NCI-H2081 (cell line): Measurements from ENCODE around the gene FBXL2.
"Not testable (repeated sequence)": the region's sequence is repeated elsewhere in the genome, so short reads cannot be mapped to it uniquely, and the experiment has no call there.

Experiments used
- DNase-seq, 2 experiments: peaks; one replicate each; lab custom pipeline; 2025; lab: John Stamatoyannopoulos, UW

FBXL2 gene

DNA sequence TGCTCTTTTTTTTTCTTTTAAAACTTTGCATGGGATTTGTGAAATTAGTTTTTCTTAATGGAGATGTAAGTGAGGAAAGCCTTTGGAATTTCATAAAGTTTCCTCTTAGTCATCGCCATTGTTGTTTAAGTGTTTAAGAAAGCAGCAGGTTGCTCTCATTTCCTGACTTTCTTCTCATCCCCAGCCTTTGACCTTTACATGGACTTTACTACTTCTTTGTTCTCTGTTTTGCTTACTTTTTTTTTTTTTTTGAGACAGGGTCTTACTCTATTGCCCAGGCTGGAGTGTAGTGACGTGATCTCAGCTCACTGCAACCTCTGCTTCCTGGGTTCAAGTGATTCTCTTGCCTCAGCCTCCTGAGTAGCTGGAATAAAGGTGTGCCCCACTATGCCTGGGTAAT is 38.6 kb downstream of the FBXL2 start:
- DNase-seq: no peak

DNA sequence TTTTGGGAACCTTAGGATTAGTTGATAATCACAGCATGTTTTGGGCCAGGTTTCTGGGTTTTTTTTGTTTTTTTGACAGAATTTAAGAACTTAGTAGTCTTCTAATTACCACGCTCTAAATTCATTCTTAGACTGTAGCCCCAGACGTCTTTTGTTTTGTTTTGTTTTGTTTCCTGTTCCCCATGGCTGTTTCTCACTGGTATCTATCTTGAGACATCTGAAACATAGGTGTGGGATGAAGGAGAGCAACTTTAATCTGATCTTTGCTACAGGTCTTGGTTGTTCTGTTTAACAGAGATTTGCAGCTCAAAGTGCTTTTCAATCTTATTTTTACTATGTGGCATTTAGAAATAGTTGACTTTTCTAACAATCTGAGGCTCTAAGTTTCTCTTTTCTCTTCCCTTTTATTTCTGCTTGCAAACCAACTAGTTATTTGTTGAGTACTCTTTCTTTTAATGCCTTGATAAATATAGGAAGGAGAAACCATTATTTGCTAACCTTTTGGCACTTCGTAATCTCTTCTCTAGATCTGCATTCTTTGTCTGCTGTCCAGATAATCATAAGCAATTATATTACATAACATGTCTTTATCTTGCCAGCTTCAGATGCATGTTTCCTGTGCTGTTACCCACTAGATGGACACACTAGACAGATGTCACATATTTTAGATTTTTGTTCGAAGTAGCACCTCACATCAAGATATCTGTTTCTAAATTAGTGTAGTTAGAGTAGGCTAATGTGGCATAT is 40.9 kb downstream of the FBXL2 start:
- DNase-seq: no peak

DNA sequence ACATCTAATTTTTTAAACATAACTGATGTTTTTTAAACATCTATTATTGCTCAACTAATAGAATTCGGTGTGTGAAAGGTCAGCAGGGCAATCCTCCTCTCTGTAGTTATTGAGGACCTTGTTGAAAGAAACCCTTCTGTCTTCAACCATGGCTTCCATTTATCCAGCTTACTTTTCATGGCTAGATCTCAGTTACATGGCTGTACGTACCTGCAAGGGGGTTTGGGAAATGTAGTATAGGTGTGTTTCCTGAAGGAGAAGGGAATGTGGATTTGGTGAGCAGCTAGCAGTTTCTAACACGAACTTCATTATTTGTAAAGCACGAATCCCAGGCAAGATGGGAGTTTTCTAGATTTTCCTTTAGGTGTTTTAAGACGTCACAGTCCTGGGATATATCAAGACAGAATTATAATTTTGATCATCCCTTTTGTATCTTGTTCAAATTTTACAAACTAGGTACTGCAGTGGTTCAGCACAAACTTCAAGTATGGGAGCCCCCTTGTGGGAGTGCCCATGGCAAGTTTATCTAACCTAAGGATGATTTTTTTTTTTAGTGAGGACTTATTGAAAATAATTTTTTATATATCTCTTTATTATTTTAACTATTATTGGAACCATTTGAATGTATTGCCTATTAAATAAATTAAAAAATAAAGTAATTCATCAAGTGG is 41.6 kb downstream of the FBXL2 start:
- no peak for DNase-seq

DNA sequence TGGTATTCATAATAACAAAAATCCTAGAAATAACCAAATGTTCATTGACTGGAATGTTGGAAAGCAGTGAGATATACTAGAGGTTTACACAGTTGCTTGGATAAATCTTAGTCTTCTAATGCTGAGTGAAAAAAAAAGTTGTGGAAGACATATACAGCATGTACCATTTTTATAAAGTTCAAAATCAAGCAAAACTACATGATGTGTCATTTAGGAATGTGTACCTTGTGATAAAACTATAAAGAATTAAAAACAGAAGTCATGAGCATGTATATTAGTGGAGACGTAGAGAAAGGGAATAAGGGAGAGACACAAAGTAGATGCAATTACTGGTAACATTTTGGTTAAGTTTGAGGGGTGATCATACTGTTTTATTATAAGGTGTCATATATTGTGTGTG is 45.2 kb downstream of the FBXL2 start:
- DNase-seq: no peak

DNA sequence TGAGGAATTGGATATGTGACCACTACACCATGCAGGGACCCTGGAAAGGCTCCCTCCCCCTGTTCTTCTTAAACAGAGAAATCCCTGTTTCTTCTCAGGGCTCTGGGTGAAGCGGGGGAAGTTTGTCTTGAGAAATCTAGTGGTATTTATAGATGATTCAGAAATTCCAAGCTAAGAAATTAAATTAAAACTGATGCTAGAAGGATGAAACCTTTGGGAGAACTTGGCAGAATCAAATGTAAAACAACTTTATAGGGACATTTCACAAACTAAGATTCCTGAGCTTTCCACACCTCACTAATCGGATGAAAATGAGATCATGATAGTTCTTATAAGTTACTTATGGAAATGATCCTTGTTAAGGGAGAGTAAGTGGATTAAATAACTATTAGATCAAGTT is 54.2 kb downstream of the FBXL2 start:
- no peak for DNase-seq

DNA sequence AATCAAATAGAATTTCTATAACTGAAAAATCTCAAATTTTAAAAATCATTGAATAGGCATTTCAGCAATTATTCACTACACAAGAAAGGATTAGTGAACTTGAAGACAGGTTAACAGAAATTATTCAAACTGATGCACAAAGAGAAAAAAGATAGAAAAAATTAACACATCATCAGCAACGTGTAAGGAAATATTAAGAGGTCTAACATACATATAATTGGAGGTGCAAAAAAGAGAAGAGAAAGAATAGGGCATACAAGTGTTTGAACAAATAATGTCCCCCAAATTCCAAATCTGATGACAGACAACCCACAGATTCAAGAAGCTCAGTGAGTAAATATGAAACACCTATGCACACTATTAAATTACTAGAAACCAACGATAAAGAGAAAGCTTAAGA is 57.1 kb downstream of the FBXL2 start:
- no peak for DNase-seq

DNA sequence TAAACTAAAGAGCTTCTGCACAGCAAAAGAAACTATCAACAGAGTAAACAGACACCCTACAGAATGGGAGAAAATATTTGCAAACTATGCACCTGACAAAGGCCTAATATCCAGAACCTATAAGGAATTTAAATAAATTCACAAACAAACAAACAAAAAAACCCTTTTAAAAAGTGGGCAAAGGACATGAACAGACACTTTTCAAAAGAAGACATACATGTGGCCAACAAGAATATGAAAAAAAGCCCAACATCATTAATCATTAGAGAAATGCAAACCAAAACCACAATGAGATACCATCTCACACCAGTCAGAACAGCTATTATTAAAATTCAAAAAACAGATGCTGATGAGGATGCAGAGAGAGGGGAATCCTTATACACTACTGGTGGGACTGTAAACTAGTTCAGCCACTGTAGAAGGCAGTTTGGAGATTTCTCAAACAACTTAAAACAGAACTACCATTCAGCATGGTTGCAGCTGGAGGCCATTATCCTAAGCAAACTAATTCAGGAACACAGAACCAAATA is 61.8 kb downstream of the FBXL2 start:
- not testable (repeated sequence) for DNase-seq

DNA sequence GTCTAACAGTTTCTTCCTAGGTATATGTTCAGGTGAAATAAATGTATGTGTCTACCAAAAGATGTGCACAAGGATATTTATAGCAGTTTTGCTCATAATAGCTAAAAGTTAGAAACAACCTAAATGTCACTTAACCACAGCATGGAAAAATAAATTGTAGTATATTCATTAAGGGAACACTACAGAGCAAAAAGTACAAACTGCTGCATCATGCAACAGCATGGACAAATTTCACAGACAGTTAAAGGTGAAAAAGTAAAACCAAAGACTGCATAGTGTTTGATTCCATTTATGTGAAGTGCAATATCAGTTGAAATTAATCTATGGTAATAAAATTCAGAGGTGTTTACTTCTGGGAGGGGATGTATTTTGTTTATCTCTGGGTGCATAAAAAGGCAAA is 62.5 kb downstream of the FBXL2 start:
- no peak for DNase-seq

DNA sequence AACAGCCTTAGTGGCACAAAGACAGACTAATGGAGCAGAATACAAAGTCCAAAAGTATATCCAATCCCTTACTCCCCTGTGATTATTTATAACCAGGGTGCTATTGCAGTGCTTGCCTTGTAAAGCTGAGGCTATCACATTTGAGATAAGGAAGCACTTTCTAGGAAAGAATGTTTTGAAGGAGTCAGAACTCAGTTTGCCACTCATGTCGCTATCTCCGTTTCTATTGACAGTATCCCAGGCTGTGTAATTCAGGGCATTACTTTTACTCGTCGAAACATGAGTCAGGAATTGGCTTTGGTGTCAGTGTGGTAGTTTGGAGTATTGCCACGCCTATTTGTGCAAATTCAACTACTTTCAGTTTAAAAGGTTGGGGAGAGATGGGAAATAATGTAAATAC is 78.4 kb downstream of the FBXL2 start:
- DNase-seq: no peak

DNA sequence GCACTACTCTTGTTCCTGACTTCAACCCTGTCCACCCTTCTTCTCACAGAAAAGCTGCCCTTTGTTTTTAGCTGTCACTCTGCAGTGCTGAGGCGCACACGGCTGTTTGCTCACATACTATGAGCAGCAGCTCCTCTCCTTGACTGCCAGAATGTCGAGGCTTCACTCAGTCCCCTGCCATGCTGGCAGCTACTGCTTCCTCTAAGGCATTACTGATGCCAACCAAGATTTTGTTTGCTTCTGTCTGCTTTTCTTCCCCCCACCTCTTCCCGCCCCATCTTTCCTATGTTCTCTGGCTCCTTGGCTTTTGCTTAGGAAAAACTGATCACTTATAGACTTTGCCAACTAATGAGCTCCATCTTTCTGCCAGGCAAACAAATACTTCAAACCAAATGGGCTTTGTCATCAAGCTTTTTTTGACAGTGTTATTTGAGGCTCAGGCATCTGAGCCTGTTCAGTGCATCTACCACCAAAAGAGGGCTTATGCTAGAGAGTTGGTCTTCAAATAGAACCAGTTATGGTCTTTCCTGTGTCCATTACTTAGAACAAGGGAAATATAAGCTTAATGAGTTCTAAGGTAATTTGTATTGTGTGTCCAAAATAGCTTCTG is 81.0 kb downstream of the FBXL2 start:
- DNase-seq: no peak

DNA sequence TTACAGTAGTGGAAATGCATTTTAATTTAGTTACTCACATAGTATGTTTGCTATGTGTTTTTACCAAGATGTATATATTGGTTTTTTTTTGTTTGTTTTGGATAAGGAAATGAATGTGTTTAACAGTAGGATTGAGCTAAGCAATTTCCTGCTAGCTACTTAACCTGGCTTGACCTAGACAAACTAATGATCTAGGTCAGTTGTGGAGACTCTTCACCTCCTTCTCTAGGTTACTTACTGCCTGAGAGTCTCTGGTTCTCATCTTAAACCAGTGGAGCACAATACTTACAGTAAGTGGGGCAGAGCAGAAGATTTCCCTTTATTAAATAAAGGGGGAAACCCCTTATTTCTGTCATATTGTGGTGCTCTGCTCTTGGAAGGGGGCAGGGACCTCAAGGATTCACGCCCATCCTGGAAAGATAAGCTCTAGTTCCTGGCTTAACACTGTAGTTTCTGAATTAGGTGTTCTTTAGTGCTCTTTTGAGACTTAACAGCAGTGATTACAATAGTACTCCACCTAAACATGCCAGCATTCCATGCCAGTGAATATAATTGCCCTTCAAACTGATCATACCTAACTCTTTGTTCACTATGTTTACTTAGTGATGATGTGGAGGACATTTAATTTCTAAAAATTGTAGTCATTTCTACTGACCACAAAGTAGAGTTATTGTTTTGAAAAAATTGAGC is 83.0 kb downstream of the FBXL2 start:
- DNase-seq: no peak

DNA sequence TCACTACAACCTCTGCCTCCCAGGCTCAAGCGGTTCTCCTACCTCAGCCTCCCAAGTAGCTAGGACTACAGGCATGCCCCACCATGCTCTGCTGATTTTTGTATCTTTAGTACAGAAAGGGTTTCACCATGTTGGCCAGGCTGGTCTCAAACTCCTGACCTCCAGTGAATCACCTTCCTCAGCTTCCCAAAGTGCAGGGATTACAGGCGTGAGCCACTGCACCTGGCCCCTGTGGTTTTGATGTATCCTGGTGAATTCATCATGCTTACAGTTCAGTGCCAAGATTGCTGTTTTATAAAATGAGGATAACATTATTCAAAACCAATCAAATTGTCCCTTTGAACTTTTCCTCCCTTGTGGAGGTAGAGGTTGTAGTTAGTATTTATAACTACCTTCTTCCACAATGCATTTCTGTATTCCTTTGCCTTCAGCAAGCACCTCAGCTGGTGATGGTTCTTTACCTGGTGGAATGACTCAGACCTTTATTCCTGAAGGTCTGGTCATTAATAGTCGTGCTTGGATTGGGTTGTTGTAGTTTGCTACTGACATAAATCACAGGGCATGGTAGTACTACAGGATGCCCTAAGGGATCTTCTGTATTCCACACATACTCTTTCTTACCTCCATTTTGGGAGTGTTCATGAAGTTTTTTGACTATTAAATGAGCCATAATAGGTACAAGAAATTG is 86.0 kb downstream of the FBXL2 start:
- no peak for DNase-seq

DNA sequence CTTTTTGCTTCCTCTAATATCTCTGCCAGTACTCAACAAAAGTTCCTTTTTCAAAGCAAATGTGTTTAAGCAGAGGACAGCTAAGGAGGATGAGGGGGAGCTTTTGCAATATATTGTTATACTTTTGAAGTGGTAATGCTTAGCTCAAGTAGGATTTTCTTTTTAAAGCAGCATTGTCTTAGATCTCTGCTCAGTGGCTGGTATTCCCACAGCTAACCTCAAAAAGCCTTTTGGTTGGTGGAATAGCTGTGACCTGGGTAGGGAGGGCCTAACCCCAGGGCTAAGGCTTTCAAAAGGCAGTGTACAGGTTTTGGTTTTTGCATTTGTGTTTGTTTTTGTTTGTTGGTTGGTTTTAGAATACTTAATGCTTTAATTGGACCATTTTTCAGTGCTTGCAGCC is 86.8 kb downstream of the FBXL2 start:
- DNase-seq: no peak

DNA sequence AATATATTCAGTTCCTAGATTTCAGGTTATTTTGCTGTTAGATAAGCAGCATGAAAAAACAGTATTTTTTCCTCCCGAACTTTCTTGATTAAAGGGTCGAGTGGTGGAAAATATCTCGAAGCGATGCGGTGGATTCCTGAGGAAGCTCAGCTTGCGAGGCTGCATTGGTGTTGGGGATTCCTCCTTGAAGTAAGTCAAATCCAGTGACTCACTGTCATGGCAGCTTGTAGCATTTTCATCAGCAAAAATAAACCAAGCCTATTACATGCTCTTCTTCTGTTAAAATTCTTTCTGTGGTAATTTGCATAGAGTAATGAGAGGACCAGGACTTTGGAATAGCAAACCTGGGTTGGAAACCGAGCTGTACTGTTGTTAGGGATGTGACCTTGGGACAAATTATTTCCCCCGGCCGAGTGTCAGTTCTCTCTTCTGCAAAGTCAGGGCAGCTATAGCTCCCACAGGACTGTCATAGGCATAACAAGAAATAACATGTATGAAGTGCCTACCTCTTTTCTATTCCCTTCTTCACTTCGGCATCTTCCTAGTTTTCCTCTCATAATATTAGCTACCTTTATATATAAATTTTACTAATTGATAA is 87.4 kb downstream of the FBXL2 start:
- DNase-seq: no peak

DNA sequence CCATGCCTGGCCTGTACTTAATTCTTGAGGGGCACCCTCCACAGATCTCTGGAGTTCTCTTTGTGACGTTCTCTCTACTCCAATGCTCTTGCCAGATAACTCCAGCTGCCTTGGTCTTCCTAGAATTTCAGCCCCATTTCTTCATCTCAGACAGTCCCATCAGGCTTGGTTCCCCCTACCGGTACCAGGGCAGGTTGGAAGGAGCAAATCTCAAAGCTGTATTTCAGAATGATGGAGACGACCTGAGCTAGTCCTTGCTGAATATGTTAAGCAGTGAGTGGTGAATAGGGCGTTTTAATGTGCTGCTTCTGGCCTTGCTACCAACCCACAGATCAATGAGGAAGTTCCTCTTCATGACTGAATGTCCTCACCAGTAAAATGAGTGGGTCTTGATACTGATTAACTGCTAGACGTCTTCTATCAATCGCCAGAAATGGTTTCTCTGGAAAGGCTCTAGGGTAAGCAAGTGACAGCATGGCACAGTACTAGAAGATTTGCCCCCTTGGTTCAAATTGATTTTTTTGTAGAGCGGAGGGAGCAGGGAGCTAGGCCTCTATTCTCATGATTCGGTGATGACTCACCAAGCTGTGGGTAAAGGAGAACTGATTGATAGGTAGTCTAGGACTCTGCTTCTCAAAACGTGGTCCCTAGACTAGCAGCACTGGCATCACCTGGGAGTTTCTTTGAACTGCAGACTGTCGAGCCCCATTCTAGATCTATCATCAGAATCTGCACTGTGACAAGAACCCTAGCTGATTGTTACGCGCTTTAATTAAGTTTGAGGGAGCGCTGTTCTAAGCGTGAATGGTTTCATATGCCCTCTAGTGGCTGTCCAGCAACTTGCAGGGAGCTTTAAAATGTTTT is 95.2 kb downstream of the FBXL2 start:
- DNase-seq: peak in 1 of 2 experiments; percentile 5

DNA sequence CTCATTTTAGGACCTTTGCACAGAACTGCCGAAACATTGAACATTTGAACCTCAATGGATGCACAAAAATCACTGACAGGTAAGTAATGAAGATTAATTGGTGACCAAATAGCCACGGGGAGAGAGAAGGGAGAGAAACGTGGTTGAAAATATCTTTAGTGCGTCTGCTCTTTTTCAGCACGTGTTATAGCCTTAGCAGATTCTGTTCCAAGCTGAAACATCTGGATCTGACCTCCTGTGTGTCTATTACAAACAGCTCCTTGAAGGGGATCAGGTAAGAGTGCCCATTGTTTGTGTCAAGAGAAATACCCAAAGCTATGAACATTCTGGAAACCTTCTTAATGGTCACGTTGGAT is 95.8 kb downstream of the FBXL2 start:
- no peak for DNase-seq

DNA sequence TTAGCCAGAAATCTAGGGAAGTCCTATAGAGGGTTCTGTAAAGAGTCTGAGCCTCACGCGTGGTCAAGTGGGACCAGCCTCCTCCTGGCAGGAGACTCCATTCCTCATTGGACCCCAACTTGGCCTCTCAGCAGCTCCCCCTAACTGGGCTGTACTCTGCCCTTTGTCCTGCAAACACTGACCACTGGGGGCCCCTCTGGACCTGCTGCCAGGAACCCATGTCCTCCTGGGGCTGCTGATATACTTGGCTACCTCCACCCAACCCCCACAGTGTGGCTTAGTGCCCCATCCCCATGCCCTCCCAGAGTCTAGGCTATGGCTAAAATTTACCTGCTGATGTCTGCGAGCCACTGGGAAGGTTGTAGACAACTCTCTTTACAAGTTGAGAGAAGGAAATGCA is 100.2 kb downstream of the FBXL2 start:
- DNase-seq: no peak

DNA sequence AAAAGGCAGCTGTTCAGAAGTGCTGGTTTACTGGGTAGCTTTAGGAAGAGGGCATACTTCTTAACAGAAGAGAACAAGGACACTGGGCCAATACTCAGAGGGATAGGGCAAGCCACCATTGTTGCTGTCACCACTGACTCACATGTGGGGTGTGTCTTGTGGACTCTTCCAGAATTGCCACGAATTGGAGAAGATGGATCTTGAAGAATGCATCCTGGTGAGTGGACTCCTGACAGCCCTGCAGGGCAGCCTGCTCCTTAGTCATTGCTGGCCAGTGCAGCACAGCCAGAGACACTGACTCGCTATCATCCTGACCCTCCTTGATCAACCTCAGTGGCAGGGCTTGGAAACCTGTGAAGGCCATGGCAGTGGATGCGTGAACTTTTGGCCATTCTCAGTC is 100.7 kb downstream of the FBXL2 start:
- DNase-seq: no peak

DNA sequence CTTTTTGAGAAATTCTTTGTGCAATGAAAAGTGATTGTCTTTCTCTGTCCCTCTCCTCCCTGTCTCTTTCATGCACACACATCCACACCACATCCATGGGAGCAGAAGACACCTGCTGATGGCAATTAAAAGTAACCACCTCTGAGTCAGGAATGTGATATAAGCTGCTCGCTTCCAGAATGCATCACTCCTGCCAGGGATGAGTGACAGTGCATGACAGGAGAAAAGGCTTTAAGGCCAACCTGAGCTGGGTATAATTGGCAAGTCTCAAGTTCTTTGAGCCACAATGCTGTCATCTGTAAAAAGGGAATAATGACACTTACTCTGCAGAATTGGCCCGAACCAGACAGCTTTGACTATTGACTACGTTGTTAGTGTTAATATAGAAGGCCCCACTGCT is 103.4 kb downstream of the FBXL2 start:
- DNase-seq: no peak

DNA sequence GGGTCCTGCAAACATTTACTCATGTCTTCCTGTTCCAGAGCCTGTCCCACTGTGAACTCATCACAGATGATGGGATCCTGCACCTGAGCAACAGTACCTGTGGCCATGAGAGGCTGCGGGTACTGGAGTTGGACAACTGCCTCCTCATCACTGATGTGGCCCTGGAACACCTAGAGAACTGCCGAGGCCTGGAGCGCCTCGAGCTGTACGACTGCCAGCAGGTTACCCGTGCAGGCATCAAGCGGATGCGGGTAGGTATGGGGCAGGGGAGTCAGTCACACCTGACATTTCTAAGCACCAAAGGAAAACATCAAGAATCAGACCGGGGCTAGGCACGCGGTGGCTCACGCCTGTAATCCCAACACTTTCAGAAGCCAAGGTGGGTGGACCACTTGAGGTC is 106.7 kb downstream of the FBXL2 start:
- no peak for DNase-seq

DNA sequence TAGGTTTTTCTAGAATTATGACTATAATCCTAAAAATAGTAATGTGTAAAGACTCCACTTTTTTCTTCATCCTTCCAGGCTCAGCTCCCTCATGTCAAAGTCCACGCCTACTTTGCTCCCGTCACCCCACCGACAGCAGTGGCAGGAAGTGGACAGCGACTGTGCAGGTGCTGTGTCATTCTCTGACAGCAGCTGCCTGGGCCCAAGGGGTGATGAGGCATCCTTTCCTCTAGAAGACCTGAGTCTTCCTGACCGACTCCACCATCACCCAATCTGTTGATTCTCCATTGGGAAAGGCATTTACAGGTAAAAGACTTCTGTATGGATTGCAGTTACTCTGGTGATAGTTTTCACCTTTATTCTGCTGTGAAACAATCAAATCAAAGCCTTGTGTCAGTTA is 108.2 kb downstream of the FBXL2 start:
- no peak for DNase-seq
